GM18505 (cell line): Measurements from ENCODE around the gene BMP7.

Experiments
- ATAC-seq: cut with Tn5 transposase; IDR thresholded peaks from one replicate; pipeline ENCODE4 v1.9.1; 2021; ENCODE audit not compliant: unreplicated experiment
- POLR2A ChIP-seq: IDR thresholded peaks from 4 replicates; pipeline ENCODE4 v1.6.1; 2011; ENCODE audit warnings: borderline replicate concordance; ENCODE audit not compliant: insufficient read depth, insufficient read length; ENCODE audit errors: extremely low read depth

BMP7 gene

GRCh38 chr20:57210054-57210910, 56.2 kb downstream of the BMP7 start:
- TF ChIP-seq POLR2A: no peak
- ATAC-seq: no peak

DNA sequence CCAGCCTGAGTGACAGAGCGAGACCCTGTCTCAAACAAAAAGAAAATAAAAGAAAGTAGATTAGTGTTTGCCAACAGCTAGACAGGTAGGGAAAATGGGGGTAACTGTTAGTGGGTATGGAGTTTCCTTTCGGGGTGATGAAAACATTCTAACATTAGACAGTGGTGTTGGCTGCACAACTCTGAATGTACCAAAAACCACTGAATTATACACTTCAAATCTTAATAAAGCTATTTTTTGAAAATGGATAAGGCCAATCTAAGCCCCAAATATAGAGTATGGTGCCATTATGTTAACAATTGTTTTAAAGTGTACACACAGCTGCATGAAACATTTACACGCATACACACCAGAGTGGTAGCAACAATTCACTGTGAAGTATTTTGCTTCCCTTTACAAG, 57.0 kb downstream of the BMP7 start:
- no peak for TF ChIP-seq POLR2A
- no peak for ATAC-seq

GRCh38 chr20:57208198-57208597, 58.2 kb downstream of the BMP7 start:
- no peak for TF ChIP-seq POLR2A
- ATAC-seq: no peak

DNA sequence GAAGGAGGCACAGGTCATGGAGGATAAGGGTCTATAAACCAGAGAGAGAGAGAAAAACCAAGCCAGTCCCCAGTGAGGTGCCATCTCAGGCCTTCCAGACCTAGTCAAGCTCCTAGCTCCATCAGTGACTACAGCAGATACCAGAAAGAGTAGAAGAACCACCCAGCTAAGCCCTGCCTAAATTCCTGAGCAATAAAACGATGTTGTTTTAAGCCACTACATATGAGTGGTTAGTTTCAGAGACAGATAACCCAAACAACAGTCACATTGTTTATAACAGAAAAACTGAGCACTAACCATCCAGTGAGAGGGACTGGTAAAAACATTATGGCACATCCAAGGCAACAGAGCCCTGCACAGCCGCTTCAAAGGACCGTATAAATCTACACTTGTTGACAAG, 59.2 kb downstream of the BMP7 start:
- no peak for TF ChIP-seq POLR2A

GRCh38 chr20:57205606-57206219, 60.7 kb downstream of the BMP7 start:
- ATAC-seq: no peak

More for the DNA sequence above, 59.2 kb downstream of the BMP7 start:
- no peak for ATAC-seq

GRCh38 chr20:57203986-57204385, 62.5 kb downstream of the BMP7 start:
- TF ChIP-seq POLR2A: no peak
- no peak for ATAC-seq

More at GRCh38 chr20:57205606-57206219, 60.7 kb downstream of the BMP7 start:
- TF ChIP-seq POLR2A: no peak

GRCh38 chr20:57203204-57203603, 63.2 kb downstream of the BMP7 start:
- no peak for TF ChIP-seq POLR2A
- no peak for ATAC-seq

DNA sequence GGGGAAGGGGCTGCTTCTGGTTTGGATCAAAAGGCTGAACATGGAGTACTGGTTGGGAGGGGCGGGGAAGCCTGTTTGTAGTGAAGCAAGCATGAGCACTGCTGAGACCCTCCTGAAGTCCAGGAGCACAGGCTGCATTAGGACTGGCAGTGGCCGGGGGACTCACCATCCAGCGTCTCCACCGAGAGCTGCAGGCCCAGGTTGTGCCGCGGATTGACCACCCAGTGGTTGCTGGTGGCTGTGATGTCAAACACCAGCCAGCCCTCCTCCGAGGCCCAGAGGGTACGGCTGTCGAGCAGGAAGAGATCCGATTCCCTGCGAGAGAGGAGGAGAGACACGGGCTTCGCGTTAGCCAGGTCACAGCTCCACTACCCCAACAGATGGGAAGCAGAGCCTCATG, 64.1 kb downstream of the BMP7 start:
- ATAC-seq: no peak
- no peak for TF ChIP-seq POLR2A

- no peak for ATAC-seq
- TF ChIP-seq POLR2A: no peak
These were observed 65.4 kb downstream of the BMP7 start for GRCh38 chr20:57200882-57201695.

DNA sequence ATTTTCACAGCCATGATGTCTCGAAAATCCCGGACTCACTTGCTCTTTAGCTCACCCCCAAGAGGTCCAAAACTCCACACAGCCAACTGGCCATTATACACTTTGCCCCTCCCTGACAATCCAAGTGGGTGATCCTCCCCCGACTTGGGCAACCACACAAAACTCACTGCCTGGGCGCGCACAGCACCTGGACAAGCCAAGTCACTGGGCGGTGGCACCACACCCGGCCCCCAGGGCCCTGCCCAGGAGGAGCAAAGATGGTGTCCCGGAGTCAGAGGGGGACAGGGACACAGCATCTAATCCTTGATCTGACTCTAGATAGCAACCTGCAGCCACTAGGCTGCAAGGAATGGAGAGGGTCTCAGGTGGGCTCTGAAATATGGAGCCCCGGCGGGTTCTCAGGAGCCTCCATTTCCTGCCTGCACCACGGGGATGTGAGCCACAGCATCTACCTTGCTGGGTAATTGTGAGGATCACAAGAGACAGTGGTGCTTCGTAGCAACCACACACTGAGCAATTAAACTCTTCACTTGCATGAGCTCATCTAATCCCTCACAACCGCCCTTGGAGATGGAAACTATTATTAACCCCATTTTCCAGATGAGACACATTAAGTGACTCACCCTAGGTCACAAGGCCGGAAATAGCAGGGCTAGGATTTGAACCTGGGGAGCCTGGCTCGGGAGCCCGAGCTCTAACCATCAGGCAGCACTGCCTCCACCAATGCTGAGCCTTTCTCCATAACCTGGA, 66.6 kb downstream of the BMP7 start:
- no peak for TF ChIP-seq POLR2A
- ATAC-seq: no peak

DNA sequence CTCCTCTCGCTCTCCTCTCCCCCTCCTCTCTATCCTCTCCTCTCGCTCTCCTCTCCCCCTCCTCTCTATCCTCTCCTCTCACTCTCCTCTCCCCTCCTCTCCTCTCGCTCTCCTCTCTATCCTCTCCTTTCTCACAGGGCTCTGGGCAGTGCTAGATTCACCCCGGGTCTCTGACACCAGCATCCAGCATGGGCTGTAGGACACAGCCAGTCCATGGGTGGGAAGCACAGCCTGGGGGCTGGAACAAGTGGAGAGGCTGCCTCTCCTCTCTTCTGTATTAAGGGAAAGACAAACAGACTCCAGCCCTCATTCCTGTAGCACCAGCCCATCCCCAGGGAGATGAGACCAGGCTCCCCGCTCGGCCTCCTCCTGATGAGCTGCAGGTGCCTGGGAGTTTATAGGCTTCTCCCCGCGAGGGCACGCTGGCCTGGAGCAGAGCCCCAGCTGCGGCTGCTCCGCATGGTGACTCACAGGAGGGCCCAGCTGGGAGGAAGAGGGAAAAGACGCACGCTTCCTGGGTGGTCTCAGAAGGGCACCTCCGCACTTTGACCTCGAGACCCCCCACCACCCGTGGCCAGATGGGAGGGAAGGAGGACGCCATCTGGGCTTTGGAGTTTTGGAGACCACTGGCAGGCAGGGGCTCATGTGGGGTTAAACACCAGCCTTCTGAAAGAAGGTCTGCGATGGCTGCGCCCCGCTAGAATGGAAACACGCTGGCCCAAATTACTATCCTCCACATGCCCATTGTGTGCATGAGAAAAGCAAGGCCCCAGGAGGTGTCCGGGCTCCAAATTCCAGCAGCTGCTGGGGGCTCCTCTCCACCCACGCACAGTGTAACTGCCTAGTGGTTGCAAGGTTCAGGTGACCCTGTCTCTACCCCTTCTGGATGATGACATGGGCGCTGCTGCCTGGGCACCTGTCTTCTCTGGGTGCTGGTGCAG, 68.0 kb downstream of the BMP7 start:
- TF ChIP-seq POLR2A: no peak
- no peak for ATAC-seq
